GM18867 (cell line): Measurements from ENCODE around the gene LYRM4.

Experiments used
- ATAC-seq: cut with Tn5 transposase; IDR thresholded peaks from one replicate; pipeline ENCODE4 v1.9.1; 2021; ENCODE audit warnings: mild to moderate bottlenecking, moderate library complexity; ENCODE audit not compliant: unreplicated experiment

Gene LYRM4

DNA sequence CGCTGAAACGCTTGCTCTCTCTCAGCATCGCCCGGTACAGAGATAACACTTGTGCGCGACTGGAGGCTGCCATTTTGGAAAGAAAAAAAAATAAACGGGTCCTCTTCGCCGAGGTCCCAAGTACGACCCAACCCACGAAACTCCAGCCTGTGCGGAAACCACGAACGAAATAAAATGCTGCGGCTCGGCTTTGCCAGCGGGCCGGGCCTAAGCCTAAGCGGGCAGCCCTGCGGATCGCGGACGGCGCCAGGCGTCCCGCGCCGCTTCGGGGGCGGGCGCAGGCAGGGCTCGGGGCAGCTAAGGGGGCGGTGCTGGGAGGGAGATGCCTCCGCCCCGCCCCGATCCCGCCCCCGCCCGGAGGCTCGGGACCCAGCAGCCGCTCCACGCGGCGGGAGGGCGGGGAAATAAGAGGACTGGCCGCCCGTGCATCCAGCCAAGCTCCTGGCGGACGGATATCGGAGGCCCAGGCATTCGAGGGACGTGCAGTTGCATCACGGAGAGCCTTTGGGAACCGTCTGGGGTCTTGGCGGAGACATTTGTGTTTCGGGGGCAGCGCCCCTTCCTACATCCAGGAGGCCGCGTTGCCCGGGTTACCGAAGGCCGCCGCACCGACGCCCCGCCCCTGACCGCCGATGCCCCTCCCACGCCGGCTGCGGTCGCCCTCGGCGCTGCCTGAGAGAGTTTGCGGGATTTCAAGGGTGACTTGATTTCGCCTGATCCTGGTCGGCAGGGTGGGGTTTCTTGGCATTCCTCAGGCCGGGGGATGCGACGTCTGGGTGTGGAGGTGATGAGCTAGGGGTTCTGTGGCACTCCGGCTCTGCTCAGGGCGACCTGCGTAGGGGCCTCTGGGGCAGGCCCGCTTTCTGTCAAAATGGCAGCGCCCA, at the start of gene LYRM4, which contains the start of gene FARS2:
Gene LYRM4 (minus strand): TSS at position 290 of the 884 bp plus-strand sequence. CDS start 217 bp downstream, at position 73.
Gene FARS2 (plus strand): TSS at position 853 of the 884 bp plus-strand sequence.
- peak; percentile 73 for ATAC-seq

DNA sequence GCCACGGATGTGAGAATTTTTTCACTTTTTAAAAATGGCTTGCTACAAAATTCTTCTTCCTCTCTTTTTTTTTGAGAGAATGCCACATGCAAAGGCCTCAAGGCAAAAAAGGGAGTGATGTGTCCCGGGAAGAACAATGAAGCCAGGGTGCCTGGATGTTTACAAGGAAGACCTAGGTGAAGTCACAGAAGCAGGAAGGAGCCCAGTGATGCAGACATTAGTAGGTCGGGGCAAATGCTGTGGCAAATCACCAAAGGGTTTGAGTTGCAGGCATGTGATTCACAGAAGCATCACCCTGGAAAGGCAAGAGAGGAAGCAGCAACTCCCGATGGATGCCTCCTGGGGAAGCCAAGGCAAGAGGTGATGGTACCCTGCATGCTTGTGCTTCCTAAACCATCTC, 47.3 kb upstream of the LYRM4 start:
- ATAC-seq, result no peak

DNA sequence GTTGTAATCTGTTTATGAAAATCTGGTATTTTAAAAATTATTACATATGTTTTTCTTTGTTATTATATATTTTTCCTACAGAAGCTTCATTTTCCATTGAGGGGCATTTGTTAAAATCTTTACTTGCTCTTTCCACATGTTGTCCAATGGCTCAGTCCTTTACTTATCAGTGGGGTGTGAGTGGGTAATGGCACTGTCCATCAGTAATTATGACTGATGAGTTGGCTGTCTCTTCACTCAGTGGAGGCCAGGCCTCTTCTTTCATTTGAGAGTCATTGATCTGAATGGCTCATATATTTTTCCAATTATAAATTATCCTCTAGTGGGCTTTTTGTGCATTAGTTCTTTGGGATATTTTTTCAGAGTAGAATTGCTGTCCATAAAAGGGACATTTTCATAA, 46.3 kb upstream of the LYRM4 start:
- no peak for ATAC-seq

DNA sequence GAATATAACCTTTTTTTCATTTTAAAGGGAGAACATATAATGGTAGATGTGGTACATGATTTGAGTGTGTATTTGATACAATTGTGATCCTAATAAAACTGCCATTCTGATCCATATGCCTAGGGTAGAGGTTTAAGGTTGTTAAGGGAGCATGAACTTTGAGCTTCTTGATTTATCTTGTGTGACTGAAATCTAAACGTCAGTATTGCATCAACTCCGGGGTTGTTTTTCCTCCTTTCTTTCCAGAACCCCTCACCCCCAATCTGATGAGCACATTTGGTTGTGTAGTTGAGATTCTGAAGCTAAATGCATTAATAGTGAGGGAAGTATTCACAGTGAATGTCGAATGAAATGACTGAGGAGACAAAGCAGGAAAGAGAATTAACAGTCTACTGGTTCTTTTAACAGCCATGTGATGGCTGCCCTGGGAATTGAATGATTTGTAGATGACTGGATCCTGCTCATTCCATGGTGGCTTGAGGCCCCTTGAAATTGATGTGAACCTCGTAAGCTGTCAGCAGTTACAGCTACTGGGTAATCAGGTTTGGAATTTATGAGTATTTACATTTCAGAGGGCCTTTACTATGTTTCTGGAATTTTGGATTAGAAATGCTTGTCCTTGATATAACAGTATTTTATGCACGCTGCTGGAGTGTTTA, 45.3 kb upstream of the LYRM4 start:
- ATAC-seq, result no peak

DNA sequence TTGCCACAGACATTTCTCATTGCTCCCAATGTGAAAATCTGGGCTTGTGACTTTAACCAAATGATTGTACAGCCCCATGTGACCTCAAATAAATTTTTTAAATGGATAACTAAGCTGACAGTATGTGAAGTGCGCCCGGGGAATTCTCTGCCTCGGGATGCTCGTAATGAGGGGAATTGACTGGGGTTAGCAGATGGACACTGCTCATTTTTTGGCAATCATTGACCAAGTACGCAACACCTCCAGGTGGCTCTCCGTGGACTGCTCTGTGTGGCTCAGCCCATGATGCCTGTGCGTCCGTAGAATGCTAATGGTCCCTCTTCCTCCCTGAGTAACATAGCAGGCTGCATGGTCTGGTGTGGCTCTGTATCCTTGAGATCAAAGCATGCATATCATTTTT, 42.9 kb upstream of the LYRM4 start:
- no peak for ATAC-seq

DNA sequence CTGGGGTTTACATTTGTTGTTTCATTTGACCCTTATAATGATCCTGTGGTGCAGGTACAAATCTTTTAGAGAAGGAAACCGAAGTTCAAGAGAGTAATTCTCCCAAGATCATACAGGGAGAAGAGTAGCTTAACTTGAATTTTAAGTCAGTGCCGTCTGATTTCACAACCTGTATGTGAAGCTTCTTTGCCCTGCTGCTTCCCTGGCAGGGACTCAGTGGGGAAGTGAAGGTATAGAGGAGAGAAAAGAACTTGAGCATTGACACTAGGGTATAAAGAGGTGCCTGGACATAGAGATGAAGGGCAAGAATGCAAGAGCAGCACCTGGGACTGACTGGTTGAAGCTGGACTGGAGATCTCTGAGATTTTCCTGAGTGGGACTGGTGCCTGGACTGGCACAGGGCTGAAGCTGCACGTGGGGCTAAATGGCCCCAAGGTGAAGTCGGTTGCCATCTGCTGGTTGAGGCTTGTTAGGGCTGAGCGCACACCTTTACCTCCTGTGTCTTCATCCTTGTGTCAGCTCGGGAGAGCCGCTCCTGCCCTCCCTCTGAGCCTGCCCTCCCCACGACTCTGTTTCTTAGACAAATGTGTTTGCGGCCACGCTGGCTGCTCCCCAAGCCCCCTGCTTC, 42.4 kb upstream of the LYRM4 start:
- ATAC-seq, result peak; percentile 77

DNA sequence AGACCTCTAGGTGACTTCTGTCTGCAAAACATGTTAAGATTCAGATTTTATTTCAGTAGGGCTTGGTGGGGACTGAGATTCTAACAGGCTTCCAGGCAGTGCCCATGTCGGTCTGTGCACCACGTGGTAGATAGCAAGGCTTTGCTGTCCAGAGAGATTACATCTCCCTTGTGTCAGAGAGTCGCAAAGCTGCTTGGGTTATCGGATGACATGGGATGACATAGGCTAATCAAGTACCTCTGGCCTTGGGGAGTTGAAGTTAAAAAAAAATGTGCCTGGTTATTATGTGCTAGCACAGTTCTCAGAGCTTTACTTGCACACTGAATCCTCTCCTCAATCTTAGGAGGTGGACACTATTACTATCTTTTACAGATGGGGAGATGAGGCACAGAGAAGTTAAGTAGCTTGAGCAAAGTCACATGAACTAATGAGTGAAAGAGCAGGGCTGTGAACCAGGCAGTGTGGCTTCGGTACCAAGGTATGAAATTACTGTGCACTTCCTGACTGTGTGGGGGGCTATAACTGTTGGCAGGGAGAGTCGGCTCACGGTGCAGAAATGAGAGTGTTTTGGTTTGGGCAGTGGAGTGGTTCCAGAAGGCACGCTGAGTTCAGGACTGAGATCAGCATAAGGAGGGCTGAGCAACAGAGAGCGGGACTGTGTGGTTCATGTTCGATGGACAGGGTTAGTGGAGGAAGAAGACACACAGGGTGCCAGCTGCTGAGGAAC, 41.6 kb upstream of the LYRM4 start:
- peak; percentile 88 for ATAC-seq

DNA sequence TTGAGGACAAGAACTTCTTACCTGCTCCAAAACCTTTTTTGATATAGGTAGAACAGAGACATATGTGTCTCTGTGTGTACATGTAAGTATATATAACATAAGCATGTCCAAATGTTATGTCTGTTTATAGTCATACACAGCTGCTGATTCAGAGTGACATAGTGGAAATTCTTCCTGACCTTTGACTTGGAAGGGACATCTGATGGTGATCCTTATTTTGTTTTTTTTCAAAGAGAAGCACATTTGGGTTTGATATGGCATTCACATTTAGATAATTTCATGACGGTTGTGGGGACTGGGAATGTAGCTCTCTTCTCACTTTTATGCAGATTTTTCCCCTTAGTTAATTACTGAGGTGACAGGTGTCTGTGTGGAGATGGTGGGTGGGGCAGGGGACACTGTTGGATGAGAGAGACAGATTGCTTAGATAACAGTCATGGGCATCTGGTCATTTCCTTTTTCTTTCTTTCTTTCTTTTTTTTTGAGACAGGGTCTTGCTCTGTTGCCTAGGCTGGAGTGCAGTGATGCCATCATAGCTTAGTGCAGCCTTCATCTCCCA, 39.5 kb upstream of the LYRM4 start:
- ATAC-seq, result no peak

DNA sequence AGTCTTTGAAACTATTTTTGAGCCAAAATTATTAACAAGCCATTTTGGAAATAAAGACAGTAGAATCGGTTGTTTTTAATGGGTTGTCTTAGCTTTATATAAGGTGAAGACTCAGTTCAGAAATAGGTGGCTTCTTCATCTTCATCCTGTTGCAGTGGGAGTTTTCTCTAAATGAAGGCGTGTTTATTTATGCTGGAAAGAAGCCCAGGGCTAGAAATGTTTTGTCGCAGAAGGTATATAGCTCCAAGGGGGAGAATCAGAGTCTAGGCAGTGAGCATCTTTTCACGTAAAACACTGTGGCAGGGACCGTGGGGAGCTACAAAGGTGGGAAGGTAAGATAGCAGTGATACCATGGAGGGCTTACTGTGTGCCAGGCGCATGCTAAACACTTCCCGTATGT, 34.9 kb upstream of the LYRM4 start:
- ATAC-seq, result no peak

DNA sequence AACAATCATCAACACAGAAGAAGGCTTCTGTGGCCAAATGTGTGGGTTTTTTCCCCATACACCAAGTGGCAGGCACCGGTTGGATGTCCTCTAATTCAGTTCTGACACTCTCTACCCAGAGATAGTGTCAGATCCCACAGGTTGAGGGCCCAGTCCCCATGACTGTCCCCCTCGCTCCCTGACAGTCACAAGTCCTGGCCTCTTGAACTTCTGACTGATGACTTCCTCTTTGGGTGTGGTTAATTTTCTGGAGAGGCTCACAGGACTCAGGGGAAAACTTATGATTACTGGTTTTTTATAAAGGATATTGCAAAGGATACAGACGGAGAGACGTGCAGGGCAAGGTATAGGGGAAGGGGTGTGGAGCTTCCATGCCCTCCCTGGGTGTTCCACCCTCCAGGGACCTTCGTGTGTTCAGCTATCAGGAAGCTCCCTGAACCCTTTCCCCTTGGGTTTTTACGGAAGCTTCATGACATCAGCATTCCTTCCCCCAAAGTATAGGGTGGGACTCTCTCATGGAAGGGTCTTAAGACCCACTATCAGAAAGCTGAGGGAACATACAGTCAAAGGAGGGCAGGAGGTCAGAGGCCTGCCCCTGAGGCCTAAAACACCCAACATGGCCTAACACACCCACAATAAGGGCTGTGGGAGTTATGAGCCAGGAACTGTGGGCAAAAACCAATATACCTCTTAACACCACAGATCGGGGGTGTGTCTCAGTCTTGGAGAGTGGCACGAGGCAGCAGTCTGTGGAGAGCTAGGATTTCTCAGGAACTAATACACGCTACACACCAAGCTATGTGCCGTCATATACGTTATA, 33.9 kb upstream of the LYRM4 start:
- ATAC-seq, result no peak

DNA sequence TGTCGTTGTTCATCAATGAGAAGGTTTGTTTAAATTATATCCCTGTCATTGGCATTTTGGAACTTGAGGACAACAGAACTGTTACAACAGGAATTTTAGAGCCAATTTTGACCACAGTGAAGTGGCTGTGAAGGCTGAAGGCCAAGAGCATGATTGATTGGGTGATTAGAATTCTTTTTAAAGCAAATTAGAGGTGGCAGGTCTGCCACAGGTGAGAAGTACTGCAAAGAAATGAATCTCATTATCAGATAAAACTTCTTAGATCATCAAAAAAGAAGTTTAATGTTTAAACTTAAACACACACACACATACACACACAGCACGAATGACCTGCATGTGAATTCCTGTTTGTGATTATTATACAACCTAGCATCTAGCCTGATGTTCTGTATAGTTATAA, 32.9 kb upstream of the LYRM4 start:
- no peak for ATAC-seq

DNA sequence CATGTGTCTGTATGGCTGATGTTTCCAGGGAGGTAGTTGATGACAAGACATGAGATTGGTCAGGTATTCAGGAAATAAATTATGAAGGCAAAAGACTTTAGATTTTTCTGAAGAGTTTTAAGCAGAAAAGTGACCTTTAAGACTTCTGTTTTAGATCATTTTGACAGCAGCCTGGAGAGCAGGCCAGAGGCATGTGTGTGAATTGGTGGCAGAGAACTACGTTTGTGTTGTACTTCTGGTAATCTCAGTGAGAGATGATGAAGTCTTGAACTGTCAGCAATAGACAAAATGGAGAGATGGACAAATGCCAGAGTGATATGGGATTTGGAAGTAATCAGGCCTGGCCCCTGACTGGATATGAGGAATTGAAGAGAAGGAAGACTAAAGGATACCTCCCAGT, 31.4 kb upstream of the LYRM4 start:
- no peak for ATAC-seq

DNA sequence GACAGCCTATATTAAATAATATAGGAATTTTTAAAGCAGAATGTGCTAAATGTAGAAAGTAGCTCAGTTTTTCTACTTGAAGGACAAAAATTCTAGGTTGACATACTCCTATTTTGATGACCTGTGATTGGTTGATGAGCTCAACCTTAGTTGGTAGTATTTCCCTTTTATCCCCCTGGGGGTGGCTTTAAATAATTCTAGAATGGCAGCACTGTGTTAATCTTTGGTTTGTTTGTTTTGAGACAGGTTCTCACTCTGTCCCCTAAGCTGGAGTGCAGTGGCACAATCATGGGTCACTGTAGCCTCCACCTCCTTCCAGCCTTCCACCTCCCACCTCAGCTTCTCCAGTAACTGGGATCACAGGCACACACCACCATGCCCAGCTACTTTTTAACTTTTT, 29.8 kb upstream of the LYRM4 start:
- no peak for ATAC-seq

DNA sequence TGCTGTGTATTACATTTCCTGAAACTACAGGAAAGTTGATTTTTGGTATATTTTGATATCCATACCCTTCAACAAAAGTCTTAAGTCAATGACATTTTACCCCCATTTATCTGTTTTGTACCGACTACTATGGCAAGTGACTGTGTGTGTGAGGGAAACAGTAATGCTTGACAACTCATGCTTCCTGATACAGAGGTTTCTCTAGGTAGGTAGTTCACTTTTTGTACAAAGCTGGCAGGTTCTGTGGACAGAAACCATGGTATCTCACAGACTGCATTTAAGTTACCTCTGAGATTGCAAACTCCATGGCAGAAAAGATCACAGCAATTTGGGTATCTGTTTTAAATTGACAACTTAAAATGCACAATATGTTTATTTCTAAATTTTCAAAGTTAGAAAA, 29.3 kb upstream of the LYRM4 start:
- ATAC-seq, result no peak

DNA sequence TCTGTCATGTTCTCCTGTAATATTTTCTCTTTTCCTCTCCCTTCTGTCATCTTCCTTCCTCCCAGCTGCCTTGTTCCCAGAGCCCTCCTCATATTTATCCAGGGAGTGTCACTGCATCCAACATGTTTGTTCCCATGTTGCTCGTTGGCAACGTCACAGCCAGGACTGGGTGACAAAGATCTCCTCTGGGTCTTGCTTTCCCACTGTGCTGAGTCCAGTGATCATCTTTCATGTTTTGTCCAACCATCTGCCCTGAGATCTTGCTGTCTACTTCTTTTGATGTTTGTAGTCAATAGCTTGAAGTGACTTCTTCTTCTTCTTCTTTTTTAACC, 27.2 kb upstream of the LYRM4 start:
- ATAC-seq, result no peak

DNA sequence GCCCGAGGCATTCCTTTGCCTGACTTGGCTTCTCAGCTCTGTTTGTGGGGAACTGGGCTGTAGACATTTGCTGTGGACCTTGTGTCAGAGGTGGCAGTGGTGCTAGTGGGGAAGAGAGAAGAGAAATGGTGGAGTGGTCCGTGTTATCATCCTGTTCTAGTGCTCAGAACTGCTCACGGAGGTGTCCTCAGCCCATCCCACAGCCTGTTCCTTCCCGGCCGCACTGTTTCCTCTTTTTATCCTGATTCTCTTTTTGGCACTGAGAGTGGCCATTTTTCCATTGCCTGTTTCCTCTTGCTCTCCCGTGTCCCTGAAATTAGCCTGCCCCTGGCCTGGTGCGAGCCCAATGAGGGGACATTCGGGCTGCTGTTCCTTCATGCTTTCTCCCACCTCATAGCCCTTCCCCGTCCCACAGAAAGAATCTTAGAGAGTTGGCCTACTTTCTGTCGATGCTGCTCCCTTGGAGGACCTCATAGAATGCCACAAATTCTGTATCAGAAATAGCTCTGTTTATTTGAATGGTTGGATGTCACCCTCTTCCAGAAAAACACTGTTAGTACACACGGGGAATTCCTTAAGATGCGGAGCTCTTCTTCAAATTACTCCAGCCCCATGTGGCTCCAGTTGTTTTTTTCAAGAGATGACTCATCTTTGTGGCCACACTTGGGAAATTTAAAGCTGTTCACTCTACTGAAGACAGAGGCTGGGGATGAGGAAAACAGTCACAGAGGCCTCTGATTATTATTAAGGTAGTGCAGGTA, 26.6 kb upstream of the LYRM4 start:
- no peak for ATAC-seq

DNA sequence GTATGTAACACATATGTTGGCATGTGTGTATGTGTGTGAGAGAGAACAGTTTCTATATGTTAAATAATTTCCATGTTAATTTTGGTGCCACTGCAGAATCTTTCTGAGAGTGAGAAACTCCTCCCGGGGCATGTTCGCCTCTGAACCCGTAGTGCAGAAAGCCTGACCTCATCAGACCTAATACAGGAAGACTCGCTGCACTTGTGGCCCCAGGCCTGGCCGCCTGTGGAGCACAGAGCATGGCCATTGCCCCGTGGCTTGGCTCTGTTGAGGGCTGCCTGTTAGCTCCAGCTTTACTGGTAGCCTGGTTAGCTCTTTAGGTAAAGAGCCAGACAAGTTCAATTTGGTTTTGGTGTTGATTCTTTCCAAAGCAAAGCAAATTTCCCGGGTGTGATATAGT, 26.0 kb upstream of the LYRM4 start:
- no peak for ATAC-seq

DNA sequence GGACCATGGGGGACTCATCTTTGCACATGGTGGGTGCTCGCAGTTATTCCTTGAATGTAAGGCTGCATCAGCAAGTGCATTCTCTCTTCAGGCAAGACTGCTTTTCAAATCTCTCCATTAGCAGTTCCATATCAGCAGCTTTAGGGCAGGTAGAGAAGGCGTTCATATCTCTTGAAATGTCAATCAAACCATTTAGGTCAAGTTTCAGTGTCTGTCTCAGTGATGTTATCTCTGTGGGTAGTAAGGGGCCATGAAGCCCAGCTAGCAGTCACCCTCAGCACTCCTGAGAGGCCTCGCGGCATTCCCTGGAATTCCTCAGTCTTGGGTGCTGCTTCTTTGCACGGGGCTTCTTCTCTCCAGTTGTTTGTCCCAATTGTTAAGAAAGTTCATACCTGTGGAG, 24.8 kb upstream of the LYRM4 start:
- ATAC-seq, result no peak

DNA sequence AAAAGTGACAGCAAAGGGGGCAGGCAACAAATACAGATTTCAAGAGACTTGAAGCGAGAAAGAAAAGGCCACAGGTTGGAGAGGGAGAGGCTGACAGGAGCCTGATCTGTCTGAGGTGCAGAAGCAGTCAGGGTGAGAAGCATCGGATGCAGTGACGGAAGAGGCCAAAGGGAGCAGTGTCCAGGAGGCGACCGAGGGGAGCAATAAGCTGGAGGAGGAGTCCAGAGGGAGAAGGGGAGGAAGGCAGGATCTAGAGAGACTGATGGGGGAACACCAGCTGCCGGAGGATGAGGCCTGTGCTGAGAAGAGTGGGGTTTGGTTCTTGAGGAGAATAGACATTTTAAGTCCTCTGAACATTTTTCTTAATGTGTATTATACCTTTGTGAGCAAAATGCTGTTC, 24.3 kb upstream of the LYRM4 start:
- ATAC-seq, result no peak
